H9 (cell line): ENCODE measurements around the gene RNF212. TPM values are rescaled to one million over a fixed set of nuclear protein-coding genes. Genes with fewer than 3 reads are reported as not detected.

Experiments used
- DNase-seq: peaks from one replicate; pipeline ENCODE4 v3.0.0-alpha.2; 2017
- H2AFZ ChIP-seq: one replicate; pipeline ENCODE4 v1.6.1; 2013; ENCODE audit warnings: mild to moderate bottlenecking, low read length, control low read depth, moderate library complexity
- H2AK5ac ChIP-seq: 2 replicates; pipeline ENCODE4 v1.6.1; 2013; ENCODE audit warnings: low read length, control low read depth, mixed read lengths; ENCODE audit not compliant: insufficient read length
- H2BK120ac ChIP-seq: one replicate; pipeline ENCODE4 v1.6.1; 2013; ENCODE audit warnings: low read depth, mild to moderate bottlenecking, low read length, control low read depth, inconsistent platforms; ENCODE audit not compliant: poor library complexity, severe bottlenecking
- H2BK12ac ChIP-seq: 2 replicates; pipeline ENCODE4 v1.6.1; 2013; ENCODE audit warnings: low read length, control low read depth, mixed read lengths, low read depth; ENCODE audit not compliant: insufficient read length
- H2BK15ac ChIP-seq: 2 replicates; pipeline ENCODE4 v1.6.1; 2013; ENCODE audit warnings: low read depth, low read length, control low read depth
- H2BK20ac ChIP-seq: one replicate; pipeline ENCODE4 v1.6.1; 2013; ENCODE audit warnings: low read depth, mild to moderate bottlenecking, low read length, control low read depth, inconsistent platforms; ENCODE audit not compliant: poor library complexity, severe bottlenecking
- H2BK5ac ChIP-seq: 2 replicates; pipeline ENCODE4 v1.6.1; 2013; ENCODE audit warnings: low read length, control low read depth, mixed read lengths; ENCODE audit not compliant: insufficient read length
- H3K14ac ChIP-seq: 2 replicates; pipeline ENCODE4 v1.6.1; 2013; ENCODE audit warnings: low read length, control low read depth; ENCODE audit not compliant: insufficient read depth
- H3K18ac ChIP-seq: 2 replicates; pipeline ENCODE4 v1.6.1; 2013; ENCODE audit warnings: low read depth, mild to moderate bottlenecking, mixed read lengths, low read length, control low read depth; ENCODE audit not compliant: insufficient read length
- H3K23ac ChIP-seq: 2 replicates; pipeline ENCODE4 v1.6.1; 2013; ENCODE audit warnings: low read length, control low read depth, mixed read lengths, low read depth; ENCODE audit not compliant: insufficient read length
- H3K23me2 ChIP-seq: 2 replicates; pipeline ENCODE4 v1.6.1; 2013; ENCODE audit warnings: low read depth, mild to moderate bottlenecking, mixed read lengths, low read length, control low read depth; ENCODE audit not compliant: insufficient read length, poor library complexity, severe bottlenecking
- H3K27ac ChIP-seq: 2 replicates; pipeline ENCODE4 v1.5.1; 2013; ENCODE audit warnings: low read length, control low read depth, mixed read lengths, low read depth; ENCODE audit not compliant: insufficient read length
- H3K27me3 ChIP-seq: 2 replicates; pipeline ENCODE4 v1.6.1; 2013; ENCODE audit warnings: low read length, control low read depth, inconsistent platforms; ENCODE audit not compliant: insufficient read depth
- H3K4ac ChIP-seq: 2 replicates; pipeline ENCODE4 v1.6.1; 2013; ENCODE audit warnings: low read depth, mild to moderate bottlenecking, control low read depth, inconsistent platforms, low read length, moderate library complexity
- H3K4me1 ChIP-seq: 2 replicates; pipeline ENCODE4 v1.6.1; 2013; ENCODE audit warnings: low read length, control low read depth, inconsistent platforms; ENCODE audit not compliant: insufficient read depth
- H3K4me2 ChIP-seq: 2 replicates; pipeline ENCODE4 v1.6.1; 2013; ENCODE audit warnings: low read length, control low read depth, mixed read lengths; ENCODE audit not compliant: insufficient read length, insufficient read depth
- H3K56ac ChIP-seq: 2 replicates; pipeline ENCODE4 v1.6.1; 2013; ENCODE audit warnings: low read depth, mild to moderate bottlenecking, mixed read lengths, low read length, control low read depth; ENCODE audit not compliant: insufficient read length
- H3K79me1 ChIP-seq: 2 replicates; pipeline ENCODE4 v1.6.1; 2013; ENCODE audit warnings: low read depth, mild to moderate bottlenecking, moderate library complexity, low read length, control low read depth, inconsistent platforms; ENCODE audit not compliant: insufficient read depth, poor library complexity, severe bottlenecking
- H3K79me2 ChIP-seq: 2 replicates; pipeline ENCODE4 v1.6.1; 2013; ENCODE audit warnings: low read length, control low read depth, inconsistent platforms; ENCODE audit not compliant: insufficient read depth
- H3K9ac ChIP-seq: 2 replicates; pipeline ENCODE4 v1.6.1; 2013; ENCODE audit warnings: low read length, control low read depth, mixed read lengths; ENCODE audit not compliant: insufficient read length; ENCODE audit errors: extremely low read depth
- H3K9me3 ChIP-seq: one replicate; pipeline ENCODE4 v1.6.1; 2013; ENCODE audit warnings: low read depth, low read length, inconsistent platforms; ENCODE audit not compliant: control insufficient read depth
- H3T11ph ChIP-seq: one replicate; pipeline ENCODE4 v1.6.1; 2013; ENCODE audit warnings: mild to moderate bottlenecking, low read length, control low read depth, inconsistent platforms
- H4K20me1 ChIP-seq: one replicate; pipeline ENCODE4 v1.6.1; 2013; ENCODE audit not compliant: control insufficient read depth, insufficient read length, insufficient read depth
- H4K5ac ChIP-seq: 2 replicates; pipeline ENCODE4 v1.6.1; 2013; ENCODE audit warnings: low read depth, mild to moderate bottlenecking, mixed read lengths, low read length, control low read depth; ENCODE audit not compliant: insufficient read length
- H4K8ac ChIP-seq: replicated peaks from 2 replicates; pipeline ENCODE4 v1.6.1; 2013; ENCODE audit warnings: low read length, control low read depth, mixed read lengths, low read depth; ENCODE audit not compliant: insufficient read length
- H4K91ac ChIP-seq: 2 replicates; pipeline ENCODE4 v1.6.1; 2013; ENCODE audit warnings: low read depth, mild to moderate bottlenecking, moderate library complexity, mixed read lengths, low read length, control low read depth; ENCODE audit not compliant: insufficient read length
- H3K27ac Mint-ChIP-seq, 3 experiments: 2 replicates in 2 of 3; 3 replicates in 1 of 3; pipeline ENCODE4 v1.8.0; 2020 to 2021; ENCODE audit warnings: mixed read lengths in 3 of 3, mild to moderate bottlenecking in 1 of 3, moderate library complexity in 1 of 3
- H3K27me3 Mint-ChIP-seq: 2 replicates; pipeline ENCODE4 v1.8.0; 2021; ENCODE audit warnings: low read depth, mild to moderate bottlenecking, moderate library complexity, mixed read lengths
- H3K36me3 Mint-ChIP-seq, 3 experiments: 2 replicates in 2 of 3; 3 replicates in 1 of 3; pipeline ENCODE4 v1.8.0; 2020 to 2021; ENCODE audit warnings: low read depth in 3 of 3, mixed read lengths in 3 of 3; ENCODE audit not compliant: insufficient read depth in 1 of 3
- H3K4me1 Mint-ChIP-seq, 2 experiments: 2 replicates each; pipeline ENCODE4 v1.8.0; 2020; ENCODE audit warnings: mixed read lengths in 2 of 2
- H3K4me3 Mint-ChIP-seq, 2 experiments: 2 replicates in 1 of 2; 3 replicates in 1 of 2; pipeline ENCODE4 v1.8.0; 2020 to 2021; ENCODE audit warnings: mild to moderate bottlenecking in 2 of 2, mixed read lengths in 2 of 2, moderate library complexity in 1 of 2
- H3K9me3 Mint-ChIP-seq, 2 experiments: 2 replicates in 1 of 2; 3 replicates in 1 of 2; pipeline ENCODE4 v1.8.0; 2020; ENCODE audit warnings: mild to moderate bottlenecking in 2 of 2, mixed read lengths in 2 of 2, moderate library complexity in 1 of 2
- WGBS: extraction: QIAGEN DNeasy Blood & Tissue Kit; methylation state at CpG from one replicate; pipeline ENCODE4 v1.1.7; 2013; ENCODE audit warnings: missing lambda C conversion rate, low lambda C conversion rate, mixed read lengths; ENCODE audit not compliant: insufficient read length; ENCODE audit errors: extremely low coverage; 5-methylcytosine and 5-hydroxymethylcytosine counted together
- total RNA-seq: library from RNA; stranded (reverse); gene quantifications from 2 replicates; pipeline ENCODE4 v1.2.1, GENCODE V29; 2021
- TF ChIP-seq, protein P1 (sequence below): fragments of 200-600 bp; sonication (generic); conservative IDR thresholded peaks from 3 replicates; pipeline ENCODE4 v1.8.0; 2021; ENCODE audit warnings: antibody characterized with exemption, mild to moderate bottlenecking

RNF212 gene
- total RNA-seq, 1 experiment from 2014 or later = 3.0 TPM

DNA sequence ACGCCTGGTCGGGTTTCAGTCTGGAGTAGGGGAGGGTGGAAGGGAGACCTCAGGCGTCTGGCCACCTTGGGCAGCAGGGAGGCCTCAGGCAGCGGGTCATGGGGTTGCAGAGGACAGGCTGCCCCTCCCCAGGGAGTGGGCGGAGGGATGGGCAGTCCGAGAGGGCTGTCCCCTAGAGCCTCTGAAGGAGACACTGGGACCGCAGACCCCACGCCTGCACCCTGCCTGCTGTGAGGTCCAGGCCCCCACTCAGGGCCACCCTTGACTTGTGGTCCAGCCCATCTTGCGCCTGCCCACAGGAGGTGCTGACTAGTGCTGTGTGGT lies 85.5 kb downstream of the RNF212 start:
- H2BK5ac ChIP-seq = no peak overlapping the region

More for the DNA sequence above, 85.5 kb downstream of the RNF212 start:
- H3K27me3 Mint-ChIP-seq = no peaks in the 10 kb centered on the region
- H3K27me3 ChIP-seq = no peaks in the 10 kb centered on the region
- no peak overlapping the region for H2BK12ac ChIP-seq
- 0 out of 2 replicates have a peak overlapping the region, but pooled peaks have one; percentile 10 for H3K14ac ChIP-seq
- no peak overlapping the region for H2BK20ac ChIP-seq
- no peaks in the 10 kb centered on the region for H3K79me1 ChIP-seq
- no peak overlapping the region for H4K91ac ChIP-seq
- no CpG with 5 or more reads among the region's 9 CpGs for WGBS
- H3K56ac ChIP-seq = no peak overlapping the region
- no peak overlapping the region for H4K8ac ChIP-seq
- H3K4me3 Mint-ChIP-seq = no peak overlapping the region
- H2AFZ ChIP-seq = no peak overlapping the region
- H3K23me2 ChIP-seq = no peaks in the 10 kb centered on the region
- no peak overlapping the region for H3K23ac ChIP-seq
- H3K4me2 ChIP-seq = no peak overlapping the region
- H2BK15ac ChIP-seq = no peak overlapping the region
- no peak overlapping the region for H2BK120ac ChIP-seq
- DNase-seq = no peak
- H3K27ac Mint-ChIP-seq = no peak overlapping the region
- peaks cover 0 to 2% of the 10 kb centered on the region in 2 experiments; a peak in 1 of 5 replicates for H3K9me3 Mint-ChIP-seq
- H3K9me3 ChIP-seq = no peaks in the 10 kb centered on the region
- H3K79me2 ChIP-seq = no peaks in the 10 kb centered on the region
- H3K27ac ChIP-seq = no peak overlapping the region
- TF ChIP-seq, protein P1, sequence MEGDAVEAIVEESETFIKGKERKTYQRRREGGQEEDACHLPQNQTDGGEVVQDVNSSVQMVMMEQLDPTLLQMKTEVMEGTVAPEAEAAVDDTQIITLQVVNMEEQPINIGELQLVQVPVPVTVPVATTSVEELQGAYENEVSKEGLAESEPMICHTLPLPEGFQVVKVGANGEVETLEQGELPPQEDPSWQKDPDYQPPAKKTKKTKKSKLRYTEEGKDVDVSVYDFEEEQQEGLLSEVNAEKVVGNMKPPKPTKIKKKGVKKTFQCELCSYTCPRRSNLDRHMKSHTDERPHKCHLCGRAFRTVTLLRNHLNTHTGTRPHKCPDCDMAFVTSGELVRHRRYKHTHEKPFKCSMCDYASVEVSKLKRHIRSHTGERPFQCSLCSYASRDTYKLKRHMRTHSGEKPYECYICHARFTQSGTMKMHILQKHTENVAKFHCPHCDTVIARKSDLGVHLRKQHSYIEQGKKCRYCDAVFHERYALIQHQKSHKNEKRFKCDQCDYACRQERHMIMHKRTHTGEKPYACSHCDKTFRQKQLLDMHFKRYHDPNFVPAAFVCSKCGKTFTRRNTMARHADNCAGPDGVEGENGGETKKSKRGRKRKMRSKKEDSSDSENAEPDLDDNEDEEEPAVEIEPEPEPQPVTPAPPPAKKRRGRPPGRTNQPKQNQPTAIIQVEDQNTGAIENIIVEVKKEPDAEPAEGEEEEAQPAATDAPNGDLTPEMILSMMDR = no peak
- peaks cover 8 to 13% (median 12%) of the 10 kb centered on the region in 3 experiments; a peak in 6 of 7 replicates for H3K36me3 Mint-ChIP-seq
- no peak overlapping the region for H3K4ac ChIP-seq
- no peak overlapping the region for H3K9ac ChIP-seq
- H2AK5ac ChIP-seq = no peak overlapping the region
- H4K5ac ChIP-seq = no peak overlapping the region
- no peak overlapping the region for H3T11ph ChIP-seq
- H3K18ac ChIP-seq = no peak overlapping the region
- H3K4me1 Mint-ChIP-seq = peaks cover 0 to 4% of the 10 kb centered on the region in 2 experiments; a peak in 1 of 4 replicates
- no peaks in the 10 kb centered on the region; the same call in 1 of the 2 replicates for H3K4me1 ChIP-seq
- no peaks in the 10 kb centered on the region for H4K20me1 ChIP-seq
